ENCODE data around the gene PXYLP1. TPM values are rescaled to one million over a fixed set of nuclear protein-coding genes. Genes with fewer than 3 reads are reported as not detected.
"Not testable (repeated sequence)": the region's sequence is repeated elsewhere in the genome, so short reads cannot be mapped to it uniquely, and the experiment has no call there.

The PXYLP1 gene, protein sequence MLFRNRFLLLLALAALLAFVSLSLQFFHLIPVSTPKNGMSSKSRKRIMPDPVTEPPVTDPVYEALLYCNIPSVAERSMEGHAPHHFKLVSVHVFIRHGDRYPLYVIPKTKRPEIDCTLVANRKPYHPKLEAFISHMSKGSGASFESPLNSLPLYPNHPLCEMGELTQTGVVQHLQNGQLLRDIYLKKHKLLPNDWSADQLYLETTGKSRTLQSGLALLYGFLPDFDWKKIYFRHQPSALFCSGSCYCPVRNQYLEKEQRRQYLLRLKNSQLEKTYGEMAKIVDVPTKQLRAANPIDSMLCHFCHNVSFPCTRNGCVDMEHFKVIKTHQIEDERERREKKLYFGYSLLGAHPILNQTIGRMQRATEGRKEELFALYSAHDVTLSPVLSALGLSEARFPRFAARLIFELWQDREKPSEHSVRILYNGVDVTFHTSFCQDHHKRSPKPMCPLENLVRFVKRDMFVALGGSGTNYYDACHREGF
- total RNA-seq: 3.7 TPM

DNA sequence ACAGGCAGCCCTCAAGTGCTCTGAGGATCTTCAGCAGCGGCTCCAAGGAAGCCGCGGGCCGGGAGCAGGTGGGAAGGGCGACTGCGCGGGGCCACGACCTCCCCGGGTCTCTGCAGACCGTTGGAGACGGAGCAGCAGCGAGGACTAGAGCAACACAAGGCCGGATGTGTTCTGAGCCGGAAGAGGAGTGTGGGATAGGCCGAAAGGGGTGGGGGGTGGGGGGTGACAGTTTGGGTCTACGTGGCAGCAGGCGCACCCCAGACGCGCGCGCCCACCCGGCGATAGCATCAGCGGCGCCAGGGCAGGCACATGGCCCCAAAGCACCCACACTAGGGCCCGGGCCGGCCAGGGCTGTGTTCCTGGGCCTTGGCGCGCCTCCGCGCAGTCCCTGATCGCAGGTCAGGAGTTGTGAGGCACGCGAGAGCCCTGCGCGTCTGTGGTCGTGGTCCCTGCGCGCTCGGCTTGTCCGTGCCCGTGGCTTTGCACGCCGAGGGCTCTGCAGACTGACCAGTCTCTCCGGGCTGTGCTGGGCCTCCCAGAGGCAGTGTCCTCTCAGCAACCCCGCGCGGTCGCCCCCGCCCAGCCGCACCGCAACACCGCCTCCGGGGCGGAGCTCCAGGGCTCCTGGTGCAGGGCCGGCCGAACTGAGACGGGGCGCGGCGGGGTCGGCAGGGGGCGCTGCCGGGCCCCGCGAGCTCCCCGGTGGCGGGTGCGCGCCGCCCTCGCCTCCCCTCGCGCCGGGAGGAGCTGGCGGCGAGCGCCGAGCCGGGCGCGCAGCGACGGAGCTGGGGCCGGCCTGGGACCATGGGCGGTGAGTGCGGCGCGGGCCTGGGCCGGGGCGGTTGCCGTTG, at the start of gene PXYLP1:
Gene PXYLP1, plus strand, starts transcription at position 725 of the 851 bp plus-strand sequence. CDS start 28,351 bp downstream, outside the sequence.
- DNase-seq (ENCODE audit: low spot score) (peak; percentile 95), ATAC-seq (peak; percentile 88)

DNA sequence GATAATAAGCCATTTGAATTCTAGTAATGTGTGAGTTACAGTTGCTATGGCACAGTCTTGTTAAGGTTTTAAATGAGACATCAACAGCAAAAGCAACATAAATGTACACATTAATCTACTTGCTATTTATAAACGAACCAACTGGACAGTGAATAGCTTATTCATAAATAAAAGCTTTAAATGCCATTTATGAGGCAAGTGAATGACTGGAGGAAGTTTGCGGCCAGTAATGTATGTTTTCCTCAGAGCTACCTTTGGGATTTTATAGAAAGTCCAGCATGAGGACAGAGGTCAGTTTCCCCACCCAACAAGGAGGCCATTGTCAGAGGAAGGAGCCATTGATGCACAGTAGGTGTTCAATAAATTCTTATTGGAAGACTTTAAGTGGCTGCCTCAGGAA, 48.0 kb upstream of the PXYLP1 start:
- ATAC-seq (no peak), DNase-seq (ENCODE audit: low spot score) (no peak)

GRCh38 chr3:141184430-141184829, 47.2 kb upstream of the PXYLP1 start:
- ATAC-seq (no peak), DNase-seq (ENCODE audit: low spot score) (no peak)

DNA sequence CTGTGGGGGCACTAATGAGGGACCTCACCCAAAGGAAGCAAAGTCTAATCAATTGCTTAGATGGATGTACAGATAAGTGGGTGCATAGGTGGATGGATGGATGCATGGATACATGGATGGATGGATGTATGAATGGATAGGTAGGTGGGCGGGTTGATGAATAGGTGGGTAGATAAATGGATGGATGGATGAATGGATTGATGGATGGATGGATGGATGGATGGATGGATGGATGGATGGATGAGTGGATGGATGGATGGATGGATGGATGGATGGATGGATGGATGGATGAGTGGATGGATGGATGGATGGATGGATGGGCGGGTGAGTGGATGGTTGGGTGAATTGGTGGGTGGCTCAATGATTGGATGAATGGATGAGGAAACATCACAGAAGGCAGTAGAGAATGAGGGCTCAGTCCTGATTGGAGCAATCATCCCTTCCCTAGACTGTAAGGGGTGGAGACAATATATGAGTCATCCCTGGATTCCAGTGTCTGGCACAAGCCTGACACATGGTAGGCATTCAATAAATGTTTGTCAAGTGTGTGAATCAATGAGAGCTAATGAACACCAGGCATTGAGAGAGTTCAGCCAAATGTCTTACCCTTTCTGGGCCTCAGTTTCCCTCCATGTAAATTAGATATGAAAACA, 40.4 kb upstream of the PXYLP1 start:
- DNase-seq (ENCODE audit: low spot score) (no peak), ATAC-seq (no peak)

- ATAC-seq (peak; percentile 100), DNase-seq (ENCODE audit: low spot score) (peak; percentile 95)
Measured at GRCh38 chr3:141192345-141192744, 39.3 kb upstream of the PXYLP1 start.

GRCh38 chr3:141193066-141193830, 38.4 kb upstream of the PXYLP1 start:
- DNase-seq (ENCODE audit: low spot score) (no peak), ATAC-seq (no peak)

- DNase-seq (ENCODE audit: low spot score) (no peak), ATAC-seq (no peak)
Measured at GRCh38 chr3:141201122-141201521, 30.5 kb upstream of the PXYLP1 start.

GRCh38 chr3:141202682-141203081, 28.9 kb upstream of the PXYLP1 start:
- DNase-seq (ENCODE audit: low spot score) (no peak), ATAC-seq (no peak)

GRCh38 chr3:141203866-141204265, 27.8 kb upstream of the PXYLP1 start:
- DNase-seq (ENCODE audit: low spot score) (no peak), ATAC-seq (no peak)

GRCh38 chr3:141204343-141204742, 27.3 kb upstream of the PXYLP1 start:
- ATAC-seq: no peak
- DNase-seq (ENCODE audit: low spot score): no peak

GRCh38 chr3:141211306-141211705, 20.3 kb upstream of the PXYLP1 start:
- not testable (repeated sequence) for DNase-seq (ENCODE audit: low spot score); ATAC-seq

- DNase-seq (ENCODE audit: low spot score) (no peak), ATAC-seq (no peak)
Measured at GRCh38 chr3:141212101-141212500, 19.5 kb upstream of the PXYLP1 start.

DNA sequence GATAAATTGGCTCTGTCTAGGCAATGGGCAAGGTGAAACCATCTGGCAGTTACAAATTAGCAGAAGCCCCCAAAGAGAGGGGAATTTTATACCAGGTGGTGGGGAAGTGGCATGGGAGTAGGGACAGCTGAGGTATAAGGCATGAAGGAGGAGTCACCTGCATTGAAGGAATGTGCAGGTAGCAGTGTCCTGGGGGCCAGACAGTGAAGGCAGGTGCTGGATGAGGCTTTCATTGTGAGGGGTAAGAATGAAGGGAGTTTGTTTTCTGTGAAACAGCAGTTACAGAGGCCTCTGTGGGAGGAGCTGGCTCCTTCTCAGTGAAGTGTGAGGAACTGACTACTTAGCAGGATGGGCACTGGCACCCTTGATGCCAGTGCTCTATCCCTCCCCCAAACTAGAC, 19.1 kb upstream of the PXYLP1 start:
- no peak for ATAC-seq
- DNase-seq (ENCODE audit: low spot score): no peak

DNA sequence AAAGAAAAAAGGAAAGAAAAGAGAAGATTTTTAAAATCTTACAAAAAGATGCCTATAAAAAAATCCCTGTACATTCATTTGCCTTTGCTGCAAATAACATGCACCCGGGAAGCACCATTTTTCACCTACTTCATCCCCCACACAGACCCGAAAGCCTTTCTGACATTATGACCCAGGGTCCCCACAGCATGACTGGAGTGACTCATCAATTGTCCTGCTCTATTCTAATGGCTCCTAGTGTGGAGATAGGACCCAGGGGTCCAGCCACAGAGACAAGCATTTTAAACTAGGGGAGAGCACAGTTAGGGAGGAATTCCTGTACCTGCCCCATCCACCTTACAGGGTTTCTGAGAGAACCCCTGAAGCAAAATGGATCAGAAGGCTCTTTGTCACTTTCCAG, 14.7 kb upstream of the PXYLP1 start:
- no peak for ATAC-seq
- DNase-seq (ENCODE audit: low spot score): no peak

GRCh38 chr3:141217389-141217788, 14.2 kb upstream of the PXYLP1 start:
- DNase-seq (ENCODE audit: low spot score) (no peak), ATAC-seq (peak; percentile 68)

- ATAC-seq (no peak), DNase-seq (ENCODE audit: low spot score) (no peak)
Measured at GRCh38 chr3:141218162-141218835, 13.3 kb upstream of the PXYLP1 start.

GRCh38 chr3:141218926-141219325, 12.7 kb upstream of the PXYLP1 start:
- ATAC-seq (no peak), DNase-seq (ENCODE audit: low spot score) (no peak)

GRCh38 chr3:141223673-141224166, 7.9 kb upstream of the PXYLP1 start:
- ATAC-seq: no peak
- no peak for DNase-seq (ENCODE audit: low spot score)

GRCh38 chr3:141225939-141226338, 5.7 kb upstream of the PXYLP1 start:
- DNase-seq (ENCODE audit: low spot score): no peak
- no peak for ATAC-seq

DNA sequence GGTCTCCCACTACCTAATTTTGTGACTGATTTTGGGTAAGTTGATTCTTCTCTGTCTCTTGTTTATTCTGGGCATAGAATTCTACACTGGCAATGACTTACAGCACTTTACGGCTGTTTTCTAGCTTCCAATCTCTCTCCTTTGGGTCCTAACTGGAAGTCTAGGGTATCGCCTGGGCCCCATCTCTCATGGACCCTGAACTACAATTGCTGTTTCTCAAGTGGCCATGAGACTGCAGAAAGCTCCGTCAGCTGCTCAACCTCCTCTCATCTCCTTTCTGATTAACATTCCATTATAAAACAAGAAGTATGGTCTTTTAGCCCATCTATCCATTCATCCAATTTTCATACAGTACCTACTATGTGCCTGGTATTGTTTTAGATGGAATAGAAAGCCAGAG, 4.4 kb upstream of the PXYLP1 start:
- ATAC-seq (no peak), DNase-seq (ENCODE audit: low spot score) (peak; percentile 16)
